Ascending aorta (tissue), 2 donors: ENCODE results near the gene PAPSS1. TPM values are rescaled to one million over a fixed set of nuclear protein-coding genes. Genes with fewer than 3 reads are reported as not detected.
"Not testable (repeated sequence)": the region's sequence is repeated elsewhere in the genome, so short reads cannot be mapped to it uniquely, and the experiment has no call there.

Experiments
- DNase-seq, 2 donors: peaks; one replicate each; pipeline ENCODE4 v3.0.0-alpha.2; 2019; ENCODE audit warnings: low spot score in 2 of 2
- H3K27ac ChIP-seq, 2 donors: fragments of 200-600 bp; sonication (generic); one replicate each; pipeline ENCODE4 v1.5.1; 2016 to 2017; ENCODE audit warnings: mild to moderate bottlenecking in 1 of 2
- H3K27me3 ChIP-seq: fragments of 200-600 bp; sonication (generic); one replicate; pipeline ENCODE4 v1.5.1; 2017
- H3K36me3 ChIP-seq, 2 donors: fragments of 200-600 bp; sonication (generic); one replicate each; pipeline ENCODE4 v1.5.1; 2016
- H3K4me1 ChIP-seq, 2 donors: fragments of 200-600 bp; sonication (generic); one replicate each; pipeline ENCODE4 v1.5.1; 2016 to 2017; ENCODE audit warnings: mild to moderate bottlenecking in 1 of 2
- H3K4me3 ChIP-seq, 2 donors: fragments of 200-600 bp; sonication (generic); one replicate each; pipeline ENCODE4 v1.5.1; 2016 to 2017; ENCODE audit warnings: mild to moderate bottlenecking in 1 of 2
- H3K9me3 ChIP-seq, 2 donors: fragments of 200-600 bp; sonication (generic); one replicate each; pipeline ENCODE4 v1.5.1; 2016
- intact Hi-C: fragments of 100-400 bp; cut with DNase I; formaldehyde crosslinking; loops from one replicate; pipeline ENCODE4 v1.15.1; 2023
- total RNA-seq: library from RNA; depleted of rRNA; stranded (reverse); fragments of >200 nt; gene quantifications from one replicate; pipeline ENCODE4 v1.1.0, GENCODE V29; 2016
- TF ChIP-seq, protein P1 (sequence below), 3 experiments: fragments of 200-600 bp in 2 of 3; fragments of 450-650 bp in 1 of 3; sonication (generic) in 2 of 3; IDR thresholded peaks; one replicate each; pipeline ENCODE4 v1.5.1; 2016 to 2019; ENCODE audit warnings: antibody characterized with exemption in 3 of 3, mild to moderate bottlenecking in 1 of 3, moderate library complexity in 1 of 3

The PAPSS1 gene
- total RNA-seq, 1 donor from 2014 or later = 17.9 TPM

DNA sequence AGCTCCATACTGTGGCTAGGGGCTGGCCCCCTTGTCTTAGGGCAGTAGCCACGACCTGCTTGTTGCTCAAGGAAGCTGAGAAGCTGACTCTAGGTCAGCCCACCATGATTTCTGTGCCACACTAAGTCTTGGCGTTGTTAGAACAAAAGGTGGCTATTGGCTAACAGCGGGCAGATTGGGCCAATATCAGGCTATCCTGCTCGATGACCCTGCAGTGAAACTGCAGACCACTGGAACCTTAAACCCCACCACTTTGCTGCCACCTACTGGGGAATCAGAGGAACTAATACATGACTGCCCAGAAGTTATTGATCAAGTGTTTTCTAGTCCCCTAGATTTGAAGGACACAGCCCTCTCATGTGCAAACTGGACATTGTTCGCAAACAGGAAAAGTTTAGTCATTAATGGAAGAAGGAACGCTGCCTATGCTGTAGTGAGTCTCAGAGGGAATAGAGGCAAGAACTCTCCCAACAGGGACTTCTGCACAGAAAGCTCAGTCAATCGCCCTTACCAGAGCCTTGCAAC lies 17.0 kb upstream of the PAPSS1 start:
- no peaks in the 10 kb centered on the region for H3K9me3 ChIP-seq
- no peak overlapping the region for H3K4me3 ChIP-seq
- DNase-seq = no peak
- no peak overlapping the region for H3K27ac ChIP-seq
- intact Hi-C loops = no loop called here
- TF ChIP-seq, protein P1, sequence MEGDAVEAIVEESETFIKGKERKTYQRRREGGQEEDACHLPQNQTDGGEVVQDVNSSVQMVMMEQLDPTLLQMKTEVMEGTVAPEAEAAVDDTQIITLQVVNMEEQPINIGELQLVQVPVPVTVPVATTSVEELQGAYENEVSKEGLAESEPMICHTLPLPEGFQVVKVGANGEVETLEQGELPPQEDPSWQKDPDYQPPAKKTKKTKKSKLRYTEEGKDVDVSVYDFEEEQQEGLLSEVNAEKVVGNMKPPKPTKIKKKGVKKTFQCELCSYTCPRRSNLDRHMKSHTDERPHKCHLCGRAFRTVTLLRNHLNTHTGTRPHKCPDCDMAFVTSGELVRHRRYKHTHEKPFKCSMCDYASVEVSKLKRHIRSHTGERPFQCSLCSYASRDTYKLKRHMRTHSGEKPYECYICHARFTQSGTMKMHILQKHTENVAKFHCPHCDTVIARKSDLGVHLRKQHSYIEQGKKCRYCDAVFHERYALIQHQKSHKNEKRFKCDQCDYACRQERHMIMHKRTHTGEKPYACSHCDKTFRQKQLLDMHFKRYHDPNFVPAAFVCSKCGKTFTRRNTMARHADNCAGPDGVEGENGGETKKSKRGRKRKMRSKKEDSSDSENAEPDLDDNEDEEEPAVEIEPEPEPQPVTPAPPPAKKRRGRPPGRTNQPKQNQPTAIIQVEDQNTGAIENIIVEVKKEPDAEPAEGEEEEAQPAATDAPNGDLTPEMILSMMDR (IDR thresholded peaks at IDR 0.05) = peak; percentile 40 to 75 (median 71)
- H3K4me1 ChIP-seq = peaks cover 6 to 8% of the 10 kb centered on the region in 2 donors
- H3K27me3 ChIP-seq = no peaks in the 10 kb centered on the region
- H3K36me3 ChIP-seq = no peaks in the 10 kb centered on the region

DNA sequence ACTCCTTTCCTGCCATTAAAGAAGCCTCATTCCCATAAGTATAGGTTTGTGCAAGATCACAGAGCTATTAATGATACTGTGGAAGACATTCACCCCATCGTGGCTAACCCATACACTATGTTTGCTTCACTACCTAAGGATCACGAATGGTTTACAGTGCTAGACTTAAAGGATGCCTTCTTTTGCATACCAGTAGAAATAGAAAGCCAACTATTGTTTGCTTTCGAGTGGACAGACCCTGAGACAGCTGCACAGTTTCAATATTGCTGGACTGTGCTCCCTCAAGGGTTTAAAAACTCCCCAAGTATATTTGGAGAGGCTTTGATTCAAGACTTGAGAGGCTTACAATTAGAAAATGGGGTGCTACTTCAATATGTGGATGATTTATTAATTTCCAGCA lies 16.0 kb upstream of the PAPSS1 start:
- no peaks in the 10 kb centered on the region for H3K9me3 ChIP-seq
- H3K4me1 ChIP-seq = peaks cover 5 to 7% of the 10 kb centered on the region in 2 donors
- no peaks in the 10 kb centered on the region for H3K36me3 ChIP-seq
- no peak overlapping the region for H3K27ac ChIP-seq
- TF ChIP-seq, protein P1 (IDR thresholded peaks at IDR 0.05) = no peak
- no peak for DNase-seq
- intact Hi-C loops = no loop called here
- H3K4me3 ChIP-seq = no peak overlapping the region
- no peaks in the 10 kb centered on the region for H3K27me3 ChIP-seq

DNA sequence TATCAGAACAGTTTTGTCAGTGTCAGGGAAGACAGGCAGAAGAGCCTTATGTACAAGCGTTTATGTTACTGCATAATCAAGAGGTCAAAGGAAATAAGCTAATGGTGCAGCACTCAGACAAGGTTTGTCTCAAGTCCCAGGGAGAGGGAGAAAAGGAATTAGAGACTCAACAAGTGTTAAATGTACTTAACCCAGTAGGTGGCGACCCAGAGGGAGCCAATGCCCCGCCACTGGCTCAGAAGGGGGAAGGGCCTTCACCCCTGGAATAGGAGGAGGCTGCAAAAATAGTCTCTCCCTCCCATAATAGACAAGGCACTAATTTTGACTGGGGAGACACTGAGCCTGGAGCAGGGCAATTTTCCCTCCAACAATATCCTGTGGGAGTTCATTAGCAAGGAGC lies 14.1 kb upstream of the PAPSS1 start:
- Histone ChIP-seq H3K27me3 (no peaks in the 10 kb centered on the region), H3K4me3 (no peak overlapping the region), H3K4me1 (no peaks in the 10 kb centered on the region), H3K9me3 (no peaks in the 10 kb centered on the region), H3K27ac (no peak overlapping the region), H3K36me3 (no peaks in the 10 kb centered on the region)
- TF ChIP-seq, protein P1 (IDR thresholded peaks at IDR 0.05) = no peak
- intact Hi-C loops = no loop called here
- no peak for DNase-seq

DNA sequence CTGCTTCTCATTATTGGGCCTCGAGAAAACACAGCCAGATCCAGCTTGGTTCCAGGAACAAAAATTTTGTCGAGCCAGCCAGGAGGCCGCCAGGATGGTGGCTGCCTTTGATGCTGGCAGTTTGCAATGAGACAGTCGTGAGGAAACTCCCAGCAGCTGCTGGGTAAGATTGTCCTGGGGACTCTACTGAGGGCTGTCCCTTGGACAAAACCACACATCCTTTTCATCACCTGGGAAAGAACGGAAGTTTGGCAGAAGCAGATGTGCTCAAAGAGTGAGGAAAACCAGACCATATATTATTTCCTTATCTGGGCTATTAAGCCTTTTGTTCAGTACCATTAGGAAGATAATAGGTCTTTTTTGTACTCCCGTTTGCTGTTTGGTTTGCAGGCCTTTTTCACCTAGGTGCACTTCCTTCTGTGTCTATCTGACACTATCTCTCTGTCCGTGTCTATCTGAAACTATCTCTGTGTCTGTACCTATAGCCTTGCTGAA lies 13.4 kb upstream of the PAPSS1 start:
- Histone ChIP-seq H3K9me3 (no peaks in the 10 kb centered on the region), H3K27ac (no peak overlapping the region)
- intact Hi-C loops = no loop called here

DNA sequence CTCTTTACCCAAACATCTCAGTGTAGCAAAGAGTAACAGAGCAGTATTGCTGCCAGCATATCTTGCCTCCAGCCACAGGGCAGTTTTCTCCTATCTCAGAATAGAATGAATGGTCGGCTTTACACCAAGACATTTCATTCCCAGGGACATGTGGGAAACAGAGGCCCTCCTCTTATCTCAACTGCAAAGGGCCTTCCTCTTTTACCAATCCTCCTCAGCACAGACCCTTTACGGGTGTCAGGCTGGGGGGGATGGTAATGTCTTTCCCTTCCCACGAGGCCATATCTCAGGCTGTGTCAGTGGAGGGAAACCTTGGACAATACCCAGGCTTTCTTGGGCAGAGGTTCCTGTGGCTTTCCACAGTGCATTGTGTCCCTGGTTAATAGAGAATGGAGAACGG lies 9.0 kb upstream of the PAPSS1 start:
- H3K4me1 ChIP-seq, intact Hi-C loops, H3K27ac ChIP-seq, H3K9me3 ChIP-seq, H3K4me3 ChIP-seq, DNase-seq, H3K27me3 ChIP-seq, H3K36me3 ChIP-seq: not testable (repeated sequence)

More for the DNA sequence above, 13.4 kb upstream of the PAPSS1 start:
- no peaks in the 10 kb centered on the region for H3K36me3 ChIP-seq
- no peak overlapping the region for H3K4me3 ChIP-seq
- H3K4me1 ChIP-seq = no peaks in the 10 kb centered on the region
- H3K27me3 ChIP-seq = no peaks in the 10 kb centered on the region
- DNase-seq = no peak
- TF ChIP-seq, protein P1 (IDR thresholded peaks at IDR 0.05) = no peak

DNA sequence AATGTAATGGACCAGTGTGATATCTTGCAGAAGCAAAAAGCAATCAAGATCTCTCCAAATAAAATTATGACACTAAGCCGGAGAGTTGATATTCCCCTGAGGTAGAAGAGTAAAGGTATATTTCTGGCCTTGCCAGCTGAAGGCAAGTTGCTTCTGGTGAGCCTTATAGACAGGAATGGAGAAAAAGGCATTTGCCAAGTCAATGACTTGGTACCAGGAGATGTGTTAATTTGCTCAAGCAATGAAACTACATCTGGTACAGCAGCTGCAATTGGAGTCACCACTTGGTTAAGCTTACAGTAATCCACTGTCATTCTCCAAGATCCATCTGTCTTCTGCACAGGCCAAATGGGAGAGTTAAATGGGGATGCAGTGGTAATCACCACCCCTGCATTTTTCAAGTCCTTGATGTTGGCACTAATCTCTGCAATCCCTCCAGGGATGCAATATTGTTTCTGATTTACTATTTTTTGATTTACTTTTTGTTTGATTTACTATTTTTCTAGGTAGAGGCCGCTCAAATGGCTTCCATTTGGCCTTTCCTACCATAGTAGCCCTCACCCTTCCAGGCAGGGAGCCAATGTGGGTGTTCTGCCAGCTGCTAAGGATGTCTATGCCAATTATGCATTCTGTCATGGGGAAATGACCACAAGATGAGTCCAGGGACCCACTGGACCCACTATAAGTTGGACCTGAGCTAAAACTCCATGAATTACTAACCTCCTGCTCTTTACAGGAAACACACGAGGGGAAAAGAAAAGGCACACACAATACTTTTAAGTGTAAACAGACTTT lies 6.3 kb upstream of the PAPSS1 start:
- intact Hi-C loops, H3K36me3 ChIP-seq, H3K9me3 ChIP-seq, H3K4me1 ChIP-seq, DNase-seq, H3K4me3 ChIP-seq, H3K27ac ChIP-seq, H3K27me3 ChIP-seq: not testable (repeated sequence)
